ENCODE data around the gene AHRR. TPM values are rescaled to one million over a fixed set of nuclear protein-coding genes. Genes with fewer than 3 reads are reported as not detected.

AHRR gene
- total and polyA plus RNA-seq, 9 of the 15 experiments (the other 6 are each of a cell fraction or from before 2014, with no cell fraction given) = 0.06 to 1.6 (median 0.75) TPM; not detected in 1

- 59% methylated on average over 18 of the region's 18 CpGs for WGBS (ENCODE audit: insufficient coverage, low coverage, missing lambda C conversion rate)
- POLR2A ChIA-PET = no interaction called here
- H2AFZ ChIP-seq (ENCODE audit: low read depth, low read length) = no peak overlapping the region
- TF ChIP-seq ZNF717 (CRISPR knock-in tag; IDR thresholded peaks at IDR 0.05) (no peak), CC2D1A (IDR thresholded peaks at IDR 0.05) (no peak), EGR1 (conservative IDR thresholded peaks at IDR 0.05) (0 out of 2 replicates have a peak, but pooled peaks have one; percentile 13), TCF3 (CRISPR knock-in tag; IDR thresholded peaks at IDR 0.05) (no peak), RREB1 (CRISPR knock-in tag; IDR thresholded peaks at IDR 0.05) (no peak), MED1 (CRISPR knock-in tag; IDR thresholded peaks at IDR 0.05; ENCODE audit: borderline replicate concordance) (no peak), SPI1 (IDR thresholded peaks at IDR 0.05; ENCODE audit: borderline replicate concordance, low read depth, low read length) (0 out of 2 replicates have a peak, but pooled peaks have one; percentile 24), ETV6 (IDR thresholded peaks at IDR 0.05; ENCODE audit: borderline replicate concordance in 1 of 2, low read depth in 2 of 2, low read length in 1 of 2) (peak in 1 of 2 experiments; percentile 57; a peak in 1 of 4 replicates), ETV6 (CRISPR knock-in tag; IDR thresholded peaks at IDR 0.05; ENCODE audit: borderline replicate concordance) (no peak), XRCC4 (IDR thresholded peaks at IDR 0.05; ENCODE audit: extremely low read depth, insufficient read depth, insufficient read length) (no peak)
- no peaks in the 10 kb centered on the region for H3K27me3 ChIP-seq (ENCODE audit: control insufficient read depth in 2 of 2, insufficient read depth in 2 of 2, low read length in 2 of 2)
- CTCF ChIA-PET (ENCODE audit: low intra/inter-chr PET ratio) = no interaction called here
- no peaks in the 10 kb centered on the region for H4K20me1 ChIP-seq (replicated peaks; ENCODE audit: control insufficient read depth, insufficient read depth, low read length)
- H3K9ac ChIP-seq (ENCODE audit: insufficient read depth in 1 of 2, low read depth in 2 of 2, low read length in 2 of 2) = no peak overlapping the region
- no peaks in the 10 kb centered on the region for H3K79me2 ChIP-seq (ENCODE audit: control insufficient read depth, insufficient read depth, low read length)
- H3K27ac ChIP-seq (ENCODE audit: extremely low read depth, low read depth, low read length) = no peak overlapping the region; the same call in 2 of the 3 replicates
- ATAC-seq = no peak; the same call in 2 of the 3 replicates
- H3K36me3 ChIP-seq (ENCODE audit: control insufficient read depth, insufficient read depth, low read length) = peaks cover 63% of the 10 kb centered on the region; the same call in 2 of the 3 replicates
- intact Hi-C loops (cut with micrococcal nuclease) = no loop called here
- no peak overlapping the region for H3K4me3 ChIP-seq
- BruUV-seq (replicated peaks) = no TSS peak
- H3K4me2 ChIP-seq (ENCODE audit: insufficient read depth, low read length) = no peak overlapping the region
- in situ Hi-C loops (cut with MboI) = no loop called here
- H3K4me1 ChIP-seq (replicated peaks in 1 of 2; ENCODE audit: control insufficient read depth in 2 of 2, insufficient read depth in 2 of 2, low read length in 2 of 2) = peaks cover 0 to 28% of the 10 kb centered on the region in 2 experiments; a peak in 1 of 5 replicates
- peak; percentile 35 for FAIRE-seq
- H3K9me3 ChIP-seq (replicated peaks; ENCODE audit: control insufficient read depth, insufficient read depth, low read depth, low read length) = no peaks in the 10 kb centered on the region
- no peaks in the 10 kb centered on the region for H3K9me1 ChIP-seq (ENCODE audit: control insufficient read depth, insufficient read depth, low read length)
- no peak for DNase-seq (ENCODE audit: extremely low read depth in 1 of 4, low spot score in 3 of 4)
Observed at GRCh38 chr5:463952-464351, 142.4 kb downstream of the AHRR start.
